Left ventricle myocardium inferior (tissue), 1 donor: ENCODE results near the gene SRPK2. TPM values are rescaled to one million over a fixed set of nuclear protein-coding genes. Genes with fewer than 3 reads are reported as not detected.

ENCODE experiments used
- DNase-seq: peaks from one replicate; pipeline ENCODE4 v3.0.0-alpha.2; 2020
- H3K27ac ChIP-seq: fragments of 200-600 bp; replicated peaks from 2 replicates; pipeline ENCODE4 v1.8.0; 2021
- H3K27me3 ChIP-seq: fragments of 200-600 bp; 2 replicates; pipeline ENCODE4 v1.8.0; 2021; ENCODE audit warnings: low read depth
- H3K36me3 ChIP-seq: fragments of 200-600 bp; 2 replicates; pipeline ENCODE4 v1.8.0; 2021
- H3K4me1 ChIP-seq: fragments of 200-600 bp; 2 replicates; pipeline ENCODE4 v1.8.0; 2021
- H3K4me3 ChIP-seq: fragments of 200-600 bp; 2 replicates; pipeline ENCODE4 v1.8.0; 2021; ENCODE audit warnings: mild to moderate bottlenecking, moderate library complexity
- H3K9me3 ChIP-seq: fragments of 200-600 bp; replicated peaks from 2 replicates; pipeline ENCODE4 v1.8.0; 2021
- intact Hi-C: fragments of 100-400 bp; cut with micrococcal nuclease; formaldehyde crosslinking; loops from one replicate; pipeline ENCODE4 v1.11.0; 2022
- total RNA-seq: library from RNA; stranded (reverse); fragmentation: NEBNext Ultra II Directional; extraction: Animal tissue kit (Norgen Biotek cat#: 25700); gene quantifications from one replicate; pipeline ENCODE4 v1.2.1, GENCODE V29; 2021
- TF ChIP-seq, protein P1 (sequence below): fragments of 200-600 bp; IDR thresholded peaks from 2 replicates; pipeline ENCODE4 v1.8.0; 2021; ENCODE audit warnings: antibody characterized with exemption, mild to moderate bottlenecking, borderline replicate concordance
- donor health status: DM: no; HTN: yes; CAD: no; lungs with severe emphysema.

The SRPK2 gene
- total RNA-seq, 1 donor from 2014 or later = 34.3 TPM

GRCh38 chr7:105209870-105210269 lies 178.9 kb downstream of the SRPK2 start:
- H3K9me3 ChIP-seq = no peaks in the 10 kb centered on the region
- H3K4me1 ChIP-seq = peaks cover 22% of the 10 kb centered on the region
- H3K36me3 ChIP-seq = no peaks in the 10 kb centered on the region
- H3K27me3 ChIP-seq = no peaks in the 10 kb centered on the region
- intact Hi-C loops = no loop called here
- H3K4me3 ChIP-seq = no peak overlapping the region
- H3K27ac ChIP-seq = peak overlapping the region; percentile 55
- TF ChIP-seq, protein P1, sequence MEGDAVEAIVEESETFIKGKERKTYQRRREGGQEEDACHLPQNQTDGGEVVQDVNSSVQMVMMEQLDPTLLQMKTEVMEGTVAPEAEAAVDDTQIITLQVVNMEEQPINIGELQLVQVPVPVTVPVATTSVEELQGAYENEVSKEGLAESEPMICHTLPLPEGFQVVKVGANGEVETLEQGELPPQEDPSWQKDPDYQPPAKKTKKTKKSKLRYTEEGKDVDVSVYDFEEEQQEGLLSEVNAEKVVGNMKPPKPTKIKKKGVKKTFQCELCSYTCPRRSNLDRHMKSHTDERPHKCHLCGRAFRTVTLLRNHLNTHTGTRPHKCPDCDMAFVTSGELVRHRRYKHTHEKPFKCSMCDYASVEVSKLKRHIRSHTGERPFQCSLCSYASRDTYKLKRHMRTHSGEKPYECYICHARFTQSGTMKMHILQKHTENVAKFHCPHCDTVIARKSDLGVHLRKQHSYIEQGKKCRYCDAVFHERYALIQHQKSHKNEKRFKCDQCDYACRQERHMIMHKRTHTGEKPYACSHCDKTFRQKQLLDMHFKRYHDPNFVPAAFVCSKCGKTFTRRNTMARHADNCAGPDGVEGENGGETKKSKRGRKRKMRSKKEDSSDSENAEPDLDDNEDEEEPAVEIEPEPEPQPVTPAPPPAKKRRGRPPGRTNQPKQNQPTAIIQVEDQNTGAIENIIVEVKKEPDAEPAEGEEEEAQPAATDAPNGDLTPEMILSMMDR = no peak
- no peak for DNase-seq

- no peak overlapping the region for H3K27ac ChIP-seq
- H3K4me1 ChIP-seq = peaks cover 22% of the 10 kb centered on the region
- H3K36me3 ChIP-seq = no peaks in the 10 kb centered on the region
- no peak for DNase-seq
- H3K4me3 ChIP-seq = no peak overlapping the region
- intact Hi-C loops = no loop called here
- H3K9me3 ChIP-seq = no peaks in the 10 kb centered on the region
- TF ChIP-seq, protein P1 = no peak
- no peaks in the 10 kb centered on the region for H3K27me3 ChIP-seq
Measured at GRCh38 chr7:105209433-105209832, 179.3 kb downstream of the SRPK2 start.

DNA sequence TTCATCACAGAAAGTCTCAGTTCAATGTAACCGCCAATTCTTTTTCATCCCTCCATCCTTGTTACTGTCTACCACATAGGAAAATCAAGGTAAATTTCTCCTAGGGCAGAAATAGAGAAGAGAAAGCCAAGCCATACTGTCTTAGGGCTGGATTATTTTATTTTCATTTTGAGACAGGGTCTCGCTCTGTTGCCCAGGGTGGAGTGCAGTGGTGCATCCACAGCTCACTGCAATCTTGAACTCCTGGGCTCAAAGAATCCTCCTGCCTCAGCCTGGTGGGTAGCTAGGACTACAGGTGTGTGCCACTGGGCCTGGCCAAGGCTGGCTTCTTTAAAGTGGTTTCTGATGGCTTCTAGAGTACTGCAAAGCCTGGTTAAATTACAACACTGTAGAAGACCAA lies 181.7 kb downstream of the SRPK2 start:
- intact Hi-C loops = no loop called here

DNA sequence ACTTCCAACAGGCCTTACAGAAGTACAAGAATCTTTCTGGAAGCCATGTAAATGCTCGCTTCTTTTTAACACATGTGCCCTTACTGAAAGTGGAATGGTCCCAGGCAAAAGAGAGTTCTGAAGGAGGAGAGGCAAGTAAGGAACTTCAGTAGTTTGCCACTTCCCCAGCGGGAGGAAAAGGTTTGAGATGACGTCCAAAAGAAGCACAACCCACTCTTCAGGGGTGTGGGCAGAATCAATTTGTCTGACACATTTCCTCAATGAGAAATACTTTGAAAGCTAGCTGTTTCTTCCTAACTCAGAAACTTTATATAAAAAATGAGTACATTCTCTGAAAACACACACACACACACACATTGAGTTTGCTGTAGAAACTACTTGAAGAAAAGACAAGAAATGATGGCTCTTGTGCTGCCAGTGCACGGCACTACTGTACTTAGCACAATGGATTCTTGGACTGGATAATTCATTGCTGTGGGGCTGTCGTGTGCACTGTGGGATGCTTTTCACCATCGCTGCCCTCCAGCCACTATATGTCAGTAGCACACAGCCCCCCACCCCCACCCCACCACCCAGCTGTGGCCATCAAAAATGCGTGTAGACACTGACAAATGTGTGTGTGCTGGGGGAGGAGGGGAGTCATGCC lies 183.0 kb downstream of the SRPK2 start:
- Histone ChIP-seq H3K27me3 (no peaks in the 10 kb centered on the region), H3K36me3 (no peaks in the 10 kb centered on the region), H3K4me3 (no peak overlapping the region), H3K27ac (no peak overlapping the region), H3K4me1 (peaks cover 27% of the 10 kb centered on the region), H3K9me3 (no peaks in the 10 kb centered on the region)
- TF ChIP-seq, protein P1 = no peak
- no peak for DNase-seq
- intact Hi-C loops = no loop called here

More for the DNA sequence above, 181.7 kb downstream of the SRPK2 start:
- Histone ChIP-seq H3K4me3 (no peak overlapping the region), H3K4me1 (peaks cover 35% of the 10 kb centered on the region), H3K27ac (no peak overlapping the region), H3K27me3 (no peaks in the 10 kb centered on the region), H3K9me3 (no peaks in the 10 kb centered on the region), H3K36me3 (no peaks in the 10 kb centered on the region)
- DNase-seq = no peak
- TF ChIP-seq, protein P1 = no peak

DNA sequence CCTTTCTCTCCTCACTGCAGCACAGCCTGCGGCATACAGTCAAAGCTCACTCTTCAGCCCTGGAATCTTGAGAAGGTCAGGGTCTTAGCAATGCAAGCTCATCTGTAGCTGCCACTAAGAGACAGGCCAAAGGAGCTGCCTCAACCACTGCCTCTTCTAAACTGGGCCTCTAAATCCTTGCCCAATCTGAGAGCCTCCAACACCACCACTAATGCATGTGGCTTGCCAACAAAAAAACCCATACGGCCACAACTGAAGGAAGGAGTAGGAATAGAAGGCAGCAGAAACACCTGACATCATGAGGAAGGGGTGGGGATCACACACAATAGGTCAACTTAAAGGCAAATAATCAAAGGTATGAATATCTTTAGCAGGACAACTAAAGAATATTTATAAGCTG lies 183.8 kb downstream of the SRPK2 start:
- Histone ChIP-seq H3K27ac (no peak overlapping the region), H3K4me3 (no peak overlapping the region), H3K27me3 (no peaks in the 10 kb centered on the region), H3K9me3 (no peaks in the 10 kb centered on the region), H3K36me3 (no peaks in the 10 kb centered on the region), H3K4me1 (peaks cover 19% of the 10 kb centered on the region)
- TF ChIP-seq, protein P1 = no peak
- intact Hi-C loops = no loop called here
- DNase-seq = no peak
